GM12878 (cell line): ENCODE results near the gene CHST5. TPM values are rescaled to one million over a fixed set of nuclear protein-coding genes. Genes with fewer than 3 reads are reported as not detected.
A peak's percentile ranks its signal among the peaks of the same experiment; 100 is the strongest.

Experiments used
- BMI1 ChIP-seq: fragments of 450-650 bp; IDR thresholded peaks from 2 replicates; pipeline ENCODE4 v1.6.1; 2016; ENCODE audit warnings: mild to moderate bottlenecking, moderate library complexity, borderline replicate concordance
- CBX5 ChIP-seq: sonication (generic); IDR thresholded peaks from 2 replicates; pipeline ENCODE4 v1.6.1; 2016; ENCODE audit warnings: low read depth, moderate library complexity, mild to moderate bottlenecking, inconsistent platforms
- CHD4 ChIP-seq: fragments of 200-600 bp; sonication (generic); IDR thresholded peaks from 2 replicates; pipeline ENCODE4 v1.6.1; 2016; ENCODE audit warnings: mild to moderate bottlenecking
- EP300 ChIP-seq, 2 experiments: fragments of 150-350 bp in 1 of 2; IDR thresholded peaks; 2 replicates each; pipeline ENCODE4 v1.6.1; 2011 to 2012; ENCODE audit warnings: low read depth in 2 of 2, low read length in 2 of 2, borderline replicate concordance in 1 of 2, improper control_type of control experiment in 1 of 2, inconsistent platforms in 1 of 2; ENCODE audit not compliant: control insufficient read depth in 1 of 2
- FOXK2 ChIP-seq: fragments of 450-650 bp; IDR thresholded peaks from 2 replicates; pipeline ENCODE4 v1.6.1; 2017; ENCODE audit warnings: mild to moderate bottlenecking, moderate library complexity
- HCFC1 ChIP-seq: fragments of 150-350 bp; IDR thresholded peaks from 2 replicates; pipeline ENCODE4 v1.6.1; 2014; ENCODE audit warnings: low read length
- IRF4 ChIP-seq: IDR thresholded peaks from 2 replicates; pipeline ENCODE4 v1.6.1; 2011; ENCODE audit warnings: low read depth, low read length
- MEF2B ChIP-seq: fragments of 450-650 bp; IDR thresholded peaks from 2 replicates; pipeline ENCODE4 v1.6.1; 2018; ENCODE audit warnings: mild to moderate bottlenecking, moderate library complexity; ENCODE audit not compliant: partially characterized antibody, poor library complexity, severe bottlenecking
- MYC ChIP-seq: IDR thresholded peaks from 2 replicates; pipeline ENCODE4 v1.6.1; 2011; ENCODE audit warnings: mild to moderate bottlenecking, low read length, moderate library complexity, inconsistent platforms; ENCODE audit not compliant: insufficient read depth, insufficient replicate concordance, insufficient read length, severe bottlenecking
- NRF1 ChIP-seq: conservative IDR thresholded peaks from 2 replicates; pipeline ENCODE4 v1.6.1; 2011; ENCODE audit warnings: mild to moderate bottlenecking, low read depth, low read length, improper control_type of control experiment
- RBBP5 ChIP-seq: fragments of 200-600 bp; sonication (generic); conservative IDR thresholded peaks from 2 replicates; pipeline ENCODE4 v1.6.1; 2016
- SMAD5 ChIP-seq: IDR thresholded peaks from 2 replicates; pipeline ENCODE4 v1.6.1; 2016; ENCODE audit warnings: antibody characterized with exemption, low read depth
- SPI1 ChIP-seq: IDR thresholded peaks from 2 replicates; pipeline ENCODE4 v1.6.1; 2011; ENCODE audit warnings: low read depth, mild to moderate bottlenecking, low read length, moderate library complexity, borderline replicate concordance; ENCODE audit not compliant: insufficient read depth
- STAT1 ChIP-seq: fragments of 450-650 bp; conservative IDR thresholded peaks from 2 replicates; pipeline ENCODE4 v1.6.1; 2014; ENCODE audit warnings: antibody characterized with exemption, mild to moderate bottlenecking
- polyA plus RNA-seq, 11 experiments: library from polyadenylated mRNA; depleted of rRNA in 4 of 11; unstranded in 6 of 11; stranded (reverse) in 5 of 11; fragments of >200 nt; fragmentation: Nextera tagmentation in 4 of 11; fragmentation: Illumina TruSeq in 1 of 11; extraction: Ambion mirVana in 4 of 11; extraction: Trizol in 1 of 11; gene quantifications; 1 replicate in 1 of 11; 2 replicates in 10 of 11; pipeline versions ENCODE4 v1.2.1 to v1.2.3, GENCODE V29; 2011 to 2016; ENCODE audit warnings: inconsistent platforms in 2 of 11, missing spikeins in 2 of 11, low read depth in 1 of 11
- total RNA-seq, 4 experiments: library from RNA; depleted of rRNA in 3 of 4; stranded (reverse); fragments of >200 nt in 3 of 4; fragmentation: Illumina TruSeq in 1 of 4; extraction: Trizol in 1 of 4; gene quantifications; 2 replicates each; pipeline versions ENCODE4 v1.2.1 to v1.2.3, GENCODE V29; 2013 to 2021
- TF ChIP-seq, protein P1 (sequence below): fragments of 450-650 bp; IDR thresholded peaks from 2 replicates; pipeline ENCODE4 v1.6.1; 2017; ENCODE audit warnings: antibody characterized with exemption, mild to moderate bottlenecking, moderate library complexity
- TF ChIP-seq, protein P2 (sequence below): fragments of 450-650 bp; conservative IDR thresholded peaks from 2 replicates; pipeline ENCODE4 v1.6.1; 2017; ENCODE audit warnings: mild to moderate bottlenecking, moderate library complexity
- TF ChIP-seq, protein P3 (sequence below): fragments of 450-650 bp; IDR thresholded peaks from 2 replicates; pipeline ENCODE4 v1.6.1; 2016; ENCODE audit warnings: mild to moderate bottlenecking
- TF ChIP-seq, protein P4 (sequence below): fragments of 450-650 bp; IDR thresholded peaks from 2 replicates; pipeline ENCODE4 v1.6.1; 2014; ENCODE audit warnings: mild to moderate bottlenecking

The CHST5 gene
- total and polyA plus RNA-seq, 10 of the 15 experiments (the other 5 are each of a cell fraction or from before 2014, with no cell fraction given), result 0.04 to 0.43 (median 0.14) TPM; not detected in 6

DNA sequence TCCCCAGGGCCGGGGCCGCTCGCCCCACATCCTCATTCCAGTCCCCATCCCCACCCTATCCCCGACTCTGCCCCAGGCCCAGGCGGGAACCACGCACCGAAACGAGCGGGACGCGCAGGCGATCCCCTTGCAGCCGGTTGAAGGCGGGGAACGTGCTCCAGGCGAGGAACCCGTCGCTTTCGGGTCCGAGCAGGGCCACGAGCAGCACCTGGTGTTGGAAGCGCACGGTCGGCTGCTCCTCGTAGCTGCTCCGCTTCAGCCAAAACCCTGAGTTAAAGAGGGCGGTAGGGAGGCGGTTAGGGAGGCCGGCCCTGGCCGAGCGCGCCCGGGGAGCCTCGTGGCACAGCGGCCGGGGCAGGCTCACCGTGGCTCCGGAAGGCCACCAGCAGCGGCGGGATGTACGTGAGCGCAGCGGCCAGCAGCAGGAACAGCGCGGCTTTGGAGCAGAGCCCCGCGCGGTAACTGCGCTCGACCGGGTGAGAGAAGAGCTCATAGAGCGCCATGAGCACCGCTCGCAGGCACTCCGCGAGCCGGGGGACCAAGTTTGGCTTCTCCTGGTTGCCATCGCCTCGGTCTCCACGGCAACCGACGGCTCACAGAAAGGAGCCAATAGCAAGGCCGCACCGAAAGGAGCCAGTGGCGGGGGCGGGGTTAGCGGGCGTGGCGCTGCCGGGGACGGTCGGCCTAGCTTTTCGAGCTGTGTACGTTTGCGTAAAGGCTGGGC lies 20.0 kb upstream of the CHST5 start, which contains the start of gene TMEM231 (continued):
- TF ChIP-seq CHD4 (no peak), MYC (no peak), CBX5 (no peak), SMAD5 (no peak), RBBP5 (no peak), FOXK2 (no peak), NRF1 (no peak), MEF2B (peak; percentile 60), BMI1 (peak; percentile 95), SPI1 (no peak), HCFC1 (peak; percentile 32; the same call in 1 of the 2 replicates), STAT1 (no peak), IRF4 (no peak), EP300 (IDR thresholded peaks at IDR 0.05; ENCODE audit: borderline replicate concordance in 1 of 2, control insufficient read depth in 1 of 2, low read depth in 2 of 2, low read length in 2 of 2) (0 out of 4 replicates have a peak, but pooled peaks of 1 of the 2 experiments have one; percentile 21)
- TF ChIP-seq, protein P1, sequence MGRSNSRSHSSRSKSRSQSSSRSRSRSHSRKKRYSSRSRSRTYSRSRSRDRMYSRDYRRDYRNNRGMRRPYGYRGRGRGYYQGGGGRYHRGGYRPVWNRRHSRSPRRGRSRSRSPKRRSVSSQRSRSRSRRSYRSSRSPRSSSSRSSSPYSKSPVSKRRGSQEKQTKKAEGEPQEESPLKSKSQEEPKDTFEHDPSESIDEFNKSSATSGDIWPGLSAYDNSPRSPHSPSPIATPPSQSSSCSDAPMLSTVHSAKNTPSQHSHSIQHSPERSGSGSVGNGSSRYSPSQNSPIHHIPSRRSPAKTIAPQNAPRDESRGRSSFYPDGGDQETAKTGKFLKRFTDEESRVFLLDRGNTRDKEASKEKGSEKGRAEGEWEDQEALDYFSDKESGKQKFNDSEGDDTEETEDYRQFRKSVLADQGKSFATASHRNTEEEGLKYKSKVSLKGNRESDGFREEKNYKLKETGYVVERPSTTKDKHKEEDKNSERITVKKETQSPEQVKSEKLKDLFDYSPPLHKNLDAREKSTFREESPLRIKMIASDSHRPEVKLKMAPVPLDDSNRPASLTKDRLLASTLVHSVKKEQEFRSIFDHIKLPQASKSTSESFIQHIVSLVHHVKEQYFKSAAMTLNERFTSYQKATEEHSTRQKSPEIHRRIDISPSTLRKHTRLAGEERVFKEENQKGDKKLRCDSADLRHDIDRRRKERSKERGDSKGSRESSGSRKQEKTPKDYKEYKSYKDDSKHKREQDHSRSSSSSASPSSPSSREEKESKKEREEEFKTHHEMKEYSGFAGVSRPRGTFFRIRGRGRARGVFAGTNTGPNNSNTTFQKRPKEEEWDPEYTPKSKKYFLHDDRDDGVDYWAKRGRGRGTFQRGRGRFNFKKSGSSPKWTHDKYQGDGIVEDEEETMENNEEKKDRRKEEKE, result no peak
- TF ChIP-seq, protein P2, sequence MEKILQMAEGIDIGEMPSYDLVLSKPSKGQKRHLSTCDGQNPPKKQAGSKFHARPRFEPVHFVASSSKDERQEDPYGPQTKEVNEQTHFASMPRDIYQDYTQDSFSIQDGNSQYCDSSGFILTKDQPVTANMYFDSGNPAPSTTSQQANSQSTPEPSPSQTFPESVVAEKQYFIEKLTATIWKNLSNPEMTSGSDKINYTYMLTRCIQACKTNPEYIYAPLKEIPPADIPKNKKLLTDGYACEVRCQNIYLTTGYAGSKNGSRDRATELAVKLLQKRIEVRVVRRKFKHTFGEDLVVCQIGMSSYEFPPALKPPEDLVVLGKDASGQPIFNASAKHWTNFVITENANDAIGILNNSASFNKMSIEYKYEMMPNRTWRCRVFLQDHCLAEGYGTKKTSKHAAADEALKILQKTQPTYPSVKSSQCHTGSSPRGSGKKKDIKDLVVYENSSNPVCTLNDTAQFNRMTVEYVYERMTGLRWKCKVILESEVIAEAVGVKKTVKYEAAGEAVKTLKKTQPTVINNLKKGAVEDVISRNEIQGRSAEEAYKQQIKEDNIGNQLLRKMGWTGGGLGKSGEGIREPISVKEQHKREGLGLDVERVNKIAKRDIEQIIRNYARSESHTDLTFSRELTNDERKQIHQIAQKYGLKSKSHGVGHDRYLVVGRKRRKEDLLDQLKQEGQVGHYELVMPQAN, result peak; percentile 98
- TF ChIP-seq, protein P3, sequence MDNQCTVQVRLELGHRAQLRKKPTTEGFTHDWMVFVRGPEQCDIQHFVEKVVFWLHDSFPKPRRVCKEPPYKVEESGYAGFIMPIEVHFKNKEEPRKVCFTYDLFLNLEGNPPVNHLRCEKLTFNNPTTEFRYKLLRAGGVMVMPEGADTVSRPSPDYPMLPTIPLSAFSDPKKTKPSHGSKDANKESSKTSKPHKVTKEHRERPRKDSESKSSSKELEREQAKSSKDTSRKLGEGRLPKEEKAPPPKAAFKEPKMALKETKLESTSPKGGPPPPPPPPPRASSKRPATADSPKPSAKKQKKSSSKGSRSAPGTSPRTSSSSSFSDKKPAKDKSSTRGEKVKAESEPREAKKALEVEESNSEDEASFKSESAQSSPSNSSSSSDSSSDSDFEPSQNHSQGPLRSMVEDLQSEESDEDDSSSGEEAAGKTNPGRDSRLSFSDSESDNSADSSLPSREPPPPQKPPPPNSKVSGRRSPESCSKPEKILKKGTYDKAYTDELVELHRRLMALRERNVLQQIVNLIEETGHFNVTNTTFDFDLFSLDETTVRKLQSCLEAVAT, result no peak
- TF ChIP-seq, protein P4, sequence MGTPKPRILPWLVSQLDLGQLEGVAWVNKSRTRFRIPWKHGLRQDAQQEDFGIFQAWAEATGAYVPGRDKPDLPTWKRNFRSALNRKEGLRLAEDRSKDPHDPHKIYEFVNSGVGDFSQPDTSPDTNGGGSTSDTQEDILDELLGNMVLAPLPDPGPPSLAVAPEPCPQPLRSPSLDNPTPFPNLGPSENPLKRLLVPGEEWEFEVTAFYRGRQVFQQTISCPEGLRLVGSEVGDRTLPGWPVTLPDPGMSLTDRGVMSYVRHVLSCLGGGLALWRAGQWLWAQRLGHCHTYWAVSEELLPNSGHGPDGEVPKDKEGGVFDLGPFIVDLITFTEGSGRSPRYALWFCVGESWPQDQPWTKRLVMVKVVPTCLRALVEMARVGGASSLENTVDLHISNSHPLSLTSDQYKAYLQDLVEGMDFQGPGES, result no peak; the same call in 1 of the 2 replicates
